Measurements from ENCODE around the gene HLX.

The HLX gene

GRCh38 chr1:220879076-220879508 is at the start of gene HLX:
HLX (plus strand) TSS chr1:220879443; CDS start chr1:220879858, 415 bp downstream.
- FAIRE-seq: no peak

- no peak for FAIRE-seq
These were observed 45.8 kb upstream of the HLX start for GRCh38 chr1:220833436-220833835.

- FAIRE-seq: no peak
These were observed 44.9 kb upstream of the HLX start for GRCh38 chr1:220834155-220834870.

DNA sequence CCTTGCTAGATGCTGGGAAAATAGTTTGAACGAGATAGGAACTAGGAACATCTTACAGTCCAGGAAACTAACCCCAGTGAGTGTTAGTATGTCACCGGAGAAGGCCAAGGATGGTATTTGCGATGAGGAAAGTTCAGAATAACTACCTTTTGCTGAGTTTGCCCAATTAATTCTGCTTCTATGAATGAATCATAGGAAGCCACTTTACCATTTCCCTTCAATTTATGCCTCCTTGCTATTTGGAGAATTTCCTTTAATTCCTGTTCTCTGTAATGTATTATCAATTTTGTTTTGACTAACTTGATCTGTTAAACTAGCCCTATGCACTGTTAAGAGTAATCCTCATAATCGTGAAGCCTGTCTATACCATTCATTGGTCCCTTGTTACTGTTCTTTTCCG is 40.7 kb upstream of the HLX start:
- no peak for FAIRE-seq

- no peak for FAIRE-seq
These were observed 39.8 kb upstream of the HLX start for GRCh38 chr1:220839474-220839873.

DNA sequence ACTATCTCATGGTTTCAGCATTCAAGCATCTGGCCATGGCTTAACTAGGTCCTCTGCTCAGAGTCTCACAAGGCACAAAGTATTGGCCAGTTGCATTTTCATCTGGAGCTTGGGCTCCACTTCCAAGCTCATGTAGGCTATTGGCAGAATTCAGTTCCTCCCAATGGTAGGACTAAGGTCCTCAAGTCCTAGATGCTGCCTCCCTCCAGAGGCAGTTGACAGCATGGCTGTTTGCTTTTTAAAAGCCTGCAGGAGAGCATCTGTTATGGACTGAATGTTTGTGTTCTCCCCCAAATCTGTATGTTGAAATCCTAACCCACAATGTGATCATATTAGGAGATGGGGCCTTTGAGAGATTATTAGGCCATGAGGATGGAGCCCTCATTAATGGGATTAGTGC is 38.0 kb upstream of the HLX start:
- FAIRE-seq: no peak

GRCh38 chr1:220843481-220844011 is 35.7 kb upstream of the HLX start:
- no peak for FAIRE-seq

DNA sequence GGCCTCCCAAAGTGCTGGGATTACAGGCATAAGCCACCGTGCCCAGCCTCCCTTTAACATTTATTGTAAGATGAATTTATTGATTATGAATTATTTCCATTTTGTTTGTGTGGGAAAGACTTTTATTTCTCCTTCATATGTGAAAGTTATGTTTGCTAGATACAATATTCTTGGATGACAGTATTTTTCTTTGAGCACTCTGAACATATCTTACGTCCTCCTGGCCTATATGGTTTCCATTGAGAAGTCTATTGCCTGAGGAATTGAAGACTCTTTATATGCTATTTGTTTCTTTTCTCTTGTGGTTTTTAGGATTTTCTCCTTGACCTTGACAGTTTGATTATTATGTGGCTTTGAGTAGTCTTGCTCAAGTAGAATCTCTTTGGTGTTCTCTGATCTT is 26.8 kb upstream of the HLX start:
- no peak for FAIRE-seq

GRCh38 chr1:220872296-220872695 is 6.9 kb upstream of the HLX start:
- no peak for FAIRE-seq

- no peak for FAIRE-seq
These were observed 6.2 kb upstream of the HLX start for GRCh38 chr1:220873087-220873486.

DNA sequence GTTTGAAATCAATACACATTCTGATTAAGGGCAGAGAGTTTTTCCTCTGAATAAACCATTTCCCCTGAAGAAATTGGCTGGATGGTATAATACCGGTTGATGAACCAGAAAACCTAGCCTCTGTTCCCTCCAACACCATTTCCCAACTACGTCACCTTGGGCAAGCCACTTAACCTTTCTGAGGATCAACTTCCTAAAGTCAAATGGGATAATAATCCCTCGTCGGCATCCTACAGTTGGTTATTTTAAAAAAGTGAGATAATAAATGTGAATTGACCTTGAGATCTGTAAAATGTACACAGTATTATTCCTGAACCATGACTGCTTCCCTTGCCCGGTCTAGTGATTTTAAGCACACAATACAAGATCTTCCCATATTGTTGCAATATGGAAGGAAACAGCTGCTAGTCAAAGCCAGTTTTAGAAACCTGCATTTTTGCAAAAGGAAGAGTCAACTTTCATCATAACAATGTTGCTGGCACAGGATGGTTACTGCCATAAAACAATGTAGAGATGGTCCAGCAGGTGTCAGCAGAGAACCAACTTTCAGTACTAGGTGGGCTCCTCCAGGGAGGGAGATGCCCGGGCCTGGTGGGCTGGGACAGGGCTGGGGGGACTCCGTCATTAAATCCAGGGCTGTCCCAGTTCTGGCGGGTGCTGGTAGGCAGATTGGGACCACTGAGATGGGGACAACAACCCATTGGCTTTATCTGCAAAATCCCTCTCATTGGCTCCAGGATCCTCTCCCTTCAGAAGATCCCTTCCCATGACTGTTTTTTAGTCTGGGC is 5.2 kb upstream of the HLX start:
- FAIRE-seq: no peak

GRCh38 chr1:220875260-220875659 is 4.0 kb upstream of the HLX start:
- FAIRE-seq: no peak

- FAIRE-seq: no peak
These were observed 2.5 kb upstream of the HLX start for GRCh38 chr1:220876511-220877376.

GRCh38 chr1:220877377-220878095 is 1.7 kb upstream of the HLX start:
- FAIRE-seq: no peak

DNA sequence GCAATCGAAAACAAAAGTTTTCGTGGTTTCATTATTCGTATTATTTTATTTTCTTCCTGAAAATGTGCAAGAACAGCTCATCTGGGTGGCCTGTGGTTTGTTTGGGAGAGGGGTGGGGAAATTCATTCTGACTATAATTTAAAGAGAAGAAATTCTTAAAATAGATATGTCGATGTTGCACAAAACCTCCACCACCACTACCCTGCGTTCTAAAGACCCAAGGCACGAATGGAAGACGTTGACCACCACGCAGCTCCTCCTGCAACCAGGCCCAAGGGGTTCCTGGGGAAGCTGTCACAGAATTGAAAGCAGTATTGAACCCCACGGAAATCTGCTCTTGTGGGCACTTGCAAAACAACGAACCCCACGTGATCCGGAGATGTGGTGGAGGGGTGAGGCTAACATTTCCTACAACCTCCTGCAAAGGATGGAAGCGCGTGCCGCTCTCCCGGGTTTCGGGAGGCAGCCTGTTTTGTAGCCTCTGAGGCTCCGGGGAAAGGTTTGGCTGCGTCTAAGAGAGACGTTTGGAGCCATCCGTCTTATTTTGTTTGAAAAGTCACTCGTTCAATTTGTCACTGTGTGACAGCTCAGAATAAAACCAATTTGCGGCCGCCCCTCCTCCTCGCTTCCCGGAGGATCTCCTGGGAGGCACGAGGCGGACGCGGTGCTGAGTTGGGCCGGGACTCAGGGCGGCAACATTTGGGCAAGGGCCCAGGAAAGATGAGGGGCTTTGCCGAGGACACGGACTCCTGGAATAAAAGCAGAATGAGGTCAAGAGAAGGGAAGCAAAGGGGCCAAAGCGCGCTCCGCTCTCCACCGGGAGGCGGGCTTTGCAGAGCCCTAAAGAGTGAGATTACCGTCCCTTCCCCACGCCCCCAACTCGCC is 810 bp upstream of the HLX start:
- FAIRE-seq: no peak

- FAIRE-seq: no peak
These were observed 492 bp downstream of the HLX start for GRCh38 chr1:220879509-220880361.

DNA sequence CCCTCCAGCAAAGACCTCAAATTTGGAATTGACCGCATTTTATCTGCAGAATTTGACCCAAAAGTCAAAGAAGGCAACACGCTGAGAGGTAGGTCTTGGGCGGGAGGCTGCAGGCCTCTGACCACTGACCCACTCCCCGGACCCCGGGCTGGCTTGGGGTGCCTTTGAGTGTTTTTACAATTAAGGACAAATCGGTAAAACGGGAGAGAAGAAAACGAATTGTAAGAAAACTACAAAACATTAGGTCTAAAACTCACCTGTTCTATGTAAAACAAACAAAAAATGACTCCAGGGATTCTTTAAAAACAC is 1.1 kb downstream of the HLX start:
- FAIRE-seq: no peak

DNA sequence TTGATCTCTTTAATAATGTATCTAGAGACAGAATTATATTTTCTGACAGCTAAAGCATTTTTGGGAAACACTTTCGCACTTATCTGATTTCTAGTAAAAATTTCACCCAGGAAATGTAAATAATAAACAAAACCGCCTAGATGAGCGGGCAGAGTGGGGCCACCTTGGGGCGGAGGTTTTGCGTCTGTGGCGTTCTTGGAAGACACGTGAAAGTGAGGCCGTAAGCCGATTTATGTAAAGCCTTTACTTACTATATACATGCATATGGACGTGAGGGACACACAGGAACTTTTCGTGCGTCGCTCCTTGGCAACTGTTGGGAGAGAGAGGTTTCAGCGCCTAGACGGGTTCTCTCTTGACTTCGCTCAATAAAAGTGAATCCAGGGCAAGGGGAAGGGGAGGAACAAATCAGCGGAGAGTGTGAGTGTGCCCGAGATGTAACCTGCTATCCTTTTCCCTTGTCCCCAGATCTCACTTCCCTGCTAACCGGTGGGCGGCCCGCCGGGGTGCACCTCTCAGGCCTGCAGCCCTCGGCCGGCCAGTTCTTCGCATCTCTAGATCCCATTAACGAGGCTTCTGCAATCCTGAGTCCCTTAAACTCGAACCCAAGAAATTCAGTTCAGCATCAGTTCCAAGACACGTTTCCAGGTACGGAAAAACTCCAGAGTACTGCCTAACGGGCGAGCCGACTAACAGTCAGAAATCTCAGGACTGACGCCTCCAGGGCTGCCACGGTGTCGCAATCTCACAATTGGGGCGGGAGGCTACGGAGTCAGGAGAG is 1.7 kb downstream of the HLX start:
- FAIRE-seq: no peak

GRCh38 chr1:220882061-220882891 is 3.0 kb downstream of the HLX start:
- FAIRE-seq: no peak

Data from G401.6 (cell line).